Measurements from ENCODE around the gene HTR3A. TPM values are rescaled to one million over a fixed set of nuclear protein-coding genes. Genes with fewer than 3 reads are reported as not detected.

HTR3A gene
- total RNA-seq, 1 donor from 2014 or later: not detected

Other genes with a start within 250 kb of the HTR3A start
- gene ZW10, start 201.4 kb upstream of the HTR3A start, total RNA-seq: 19.3 TPM
- gene CLDN25, start 195.3 kb upstream of the HTR3A start, total RNA-seq: 0.52 TPM
- gene USP28, start 99.5 kb upstream of the HTR3A start, total RNA-seq: 91.9 TPM
- not detected for gene HTR3B, start 70.3 kb upstream of the HTR3A start, total RNA-seq
- gene ZBTB16, start 84.6 kb downstream of the HTR3A start, total RNA-seq: 6.8 TPM